Stimulated activated CD4-positive, alpha-beta T cell treated with anti-CD3 and anti-CD28 coated beads, Interleukin-1b, Interleukin-23, amount 100 ng/mL, for 1 hour (primary cell): ENCODE measurements around the gene OAF.

Source experiments
- DNase-seq, 2 donors: peaks; one replicate each; pipeline ENCODE4 v3.0.0-alpha.2; 2020; ENCODE audit warnings: low read depth in 2 of 2

The OAF gene

DNA sequence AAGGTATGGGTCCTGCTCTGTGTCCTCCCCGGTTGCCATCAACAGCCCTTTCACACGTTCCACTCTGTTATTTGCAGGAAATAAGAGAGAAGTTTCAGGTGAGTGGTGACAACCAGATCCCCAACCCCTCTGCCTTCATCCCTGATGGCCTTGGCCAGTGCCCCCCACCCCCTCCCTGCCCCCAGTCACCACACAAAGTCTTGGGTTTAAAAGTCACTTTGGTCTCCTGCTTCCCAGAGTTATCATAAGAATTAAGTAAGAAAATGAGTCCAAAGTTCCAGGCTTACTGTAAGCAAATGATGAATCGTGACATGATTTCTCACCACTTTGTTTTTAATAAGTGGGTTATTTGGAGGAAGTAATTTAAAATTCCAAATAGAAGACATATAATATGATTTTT, 9.2 kb upstream of the OAF start:
- DNase-seq = no peak

DNA sequence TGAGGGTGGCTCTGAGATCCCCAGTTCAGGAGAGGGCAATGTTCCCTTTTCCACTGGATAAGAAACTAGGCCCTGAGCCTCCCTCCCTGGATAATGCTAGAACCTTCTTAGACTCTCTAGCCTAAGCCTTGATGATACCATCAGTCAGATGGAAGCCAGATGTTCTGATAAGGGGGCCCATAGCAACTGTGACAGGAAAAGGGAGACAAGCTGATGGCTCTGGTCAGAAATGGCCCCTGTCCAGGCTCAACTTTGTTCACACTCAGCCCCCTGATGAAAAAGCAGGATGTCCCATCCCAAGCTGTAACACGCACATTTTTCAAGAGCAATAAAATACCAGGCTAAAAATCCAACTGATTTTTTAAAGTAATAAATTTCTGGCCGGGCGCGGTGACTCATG, 7.2 kb upstream of the OAF start:
- no peak for DNase-seq

DNA sequence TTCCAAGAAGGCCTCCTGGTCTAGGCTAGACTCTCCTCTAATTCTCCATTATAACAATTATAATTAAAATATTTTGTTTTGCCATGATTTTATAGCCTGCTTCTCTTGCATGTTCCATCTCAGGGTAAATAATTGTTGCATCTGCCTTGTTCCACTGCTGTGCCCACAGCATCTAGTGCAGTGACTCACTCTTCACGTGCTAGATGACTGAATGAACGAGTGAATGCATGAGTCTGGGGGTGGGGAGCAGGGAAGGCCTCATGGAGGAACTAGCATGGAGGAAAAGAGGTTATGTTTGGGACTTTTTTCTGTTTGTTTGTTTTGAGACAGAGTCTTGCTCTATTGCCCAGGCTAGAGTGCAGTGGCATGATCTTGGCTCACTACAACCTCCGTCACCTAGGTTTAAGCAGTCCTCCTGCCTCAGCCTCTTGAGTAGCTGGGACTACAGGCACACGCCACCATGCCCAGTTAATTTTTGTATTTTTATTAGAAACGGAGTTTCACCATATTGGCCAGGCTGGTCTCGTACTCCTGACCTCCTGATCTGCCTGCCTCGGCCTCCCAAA, 5.2 kb upstream of the OAF start:
- no peak for DNase-seq

DNA sequence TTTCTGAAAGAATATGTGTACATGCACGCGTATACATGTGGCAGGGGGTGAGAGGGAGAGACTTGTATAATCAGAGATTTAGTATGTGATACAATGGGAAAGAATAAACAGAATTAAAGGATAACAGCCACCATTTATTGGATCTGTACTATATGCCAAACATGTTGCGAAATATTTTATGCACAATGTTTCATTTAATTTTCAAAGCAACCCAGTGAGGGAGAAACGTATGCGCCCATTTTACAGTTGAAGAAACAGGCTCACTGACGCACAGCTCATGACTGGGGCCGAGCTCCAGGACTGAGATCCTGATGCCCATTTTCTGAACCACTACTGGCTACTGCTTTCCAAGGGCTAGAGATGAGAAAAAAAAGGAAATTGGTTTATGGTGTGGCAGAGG, 3.3 kb upstream of the OAF start:
- DNase-seq = no peak

DNA sequence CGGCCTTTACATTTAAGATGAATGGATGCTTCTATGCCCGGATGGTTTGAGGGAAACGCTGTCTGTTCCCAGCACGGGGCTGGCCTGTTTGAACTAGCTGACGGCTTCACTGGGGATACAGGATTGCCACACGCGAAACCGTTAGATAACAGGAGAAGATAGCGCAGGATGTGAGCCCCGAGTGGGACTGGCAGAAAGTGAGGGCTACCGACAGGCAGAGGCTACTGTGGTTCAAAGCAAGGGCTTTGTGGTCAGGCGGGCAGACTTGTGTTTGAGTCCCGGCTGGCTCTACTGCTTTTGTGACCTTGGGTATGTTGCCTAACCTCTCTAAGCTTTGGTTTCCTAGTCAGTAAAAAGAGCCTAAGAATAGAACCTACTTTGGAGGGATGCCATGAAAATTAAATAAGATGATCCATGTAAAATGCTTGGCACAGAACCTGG, 2.8 kb upstream of the OAF start:
- no peak for DNase-seq

DNA sequence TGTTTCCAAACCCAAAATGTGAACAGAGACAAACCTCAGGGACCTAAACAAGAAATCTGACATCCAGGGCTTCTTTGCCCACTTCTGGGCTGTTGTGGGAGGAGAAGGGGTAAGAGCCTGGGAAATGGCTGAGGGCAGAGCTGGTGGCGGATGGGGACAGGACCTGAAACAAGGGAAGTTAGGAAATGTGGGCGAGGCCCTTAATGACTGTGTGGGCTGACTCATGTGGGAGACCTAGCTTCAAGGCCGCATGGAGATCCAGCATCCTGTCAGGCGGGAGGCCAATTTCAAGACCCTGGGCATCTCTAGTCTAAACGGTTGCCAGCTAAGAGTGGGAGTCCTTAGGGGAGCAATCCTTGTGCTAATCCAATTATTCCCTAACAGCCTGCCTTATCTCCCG, 2.1 kb upstream of the OAF start:
- no peak for DNase-seq

DNA sequence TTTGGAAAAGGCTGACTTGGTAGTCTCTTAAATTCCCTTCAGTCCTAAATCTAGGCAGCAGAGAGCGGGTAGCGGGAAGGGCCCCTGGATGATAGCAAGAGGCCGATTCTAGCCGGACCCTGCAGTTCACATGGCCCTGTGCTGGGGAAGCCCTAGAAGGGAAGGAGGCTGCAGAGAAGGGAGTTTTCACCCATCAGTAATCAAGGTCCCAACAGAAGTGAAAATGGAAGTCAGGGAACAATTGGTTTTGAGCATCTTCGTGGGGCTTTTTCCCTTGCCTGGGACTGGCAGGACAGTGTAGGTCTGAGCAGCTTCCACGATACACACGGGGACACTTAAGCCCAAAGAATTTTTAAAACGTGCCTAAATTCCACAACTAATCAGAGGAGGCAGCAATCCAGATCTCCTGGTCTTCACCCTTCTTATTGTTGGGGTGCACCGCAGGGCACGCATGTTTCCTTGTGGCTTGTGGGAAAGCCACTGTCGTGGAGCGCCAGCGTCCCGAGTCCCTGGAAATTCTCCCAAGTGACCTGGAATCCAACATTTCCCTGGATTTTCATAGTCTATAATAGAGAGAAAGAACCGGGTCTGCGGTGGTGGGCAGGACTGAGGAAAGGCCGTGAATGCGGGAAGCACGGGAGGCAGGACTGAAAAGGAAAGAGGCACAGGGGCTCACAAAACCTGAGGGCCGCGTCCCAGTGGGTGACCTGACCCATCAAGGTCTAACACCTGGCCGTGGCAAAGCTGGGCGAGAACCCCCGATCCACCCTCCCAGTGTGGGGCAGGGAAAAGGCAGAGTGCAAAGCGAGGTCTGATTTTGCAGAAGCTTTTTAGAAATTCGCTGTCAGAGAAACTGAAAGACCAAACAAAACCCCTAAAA, 846 bp upstream of the OAF start:
- no peak for DNase-seq

DNA sequence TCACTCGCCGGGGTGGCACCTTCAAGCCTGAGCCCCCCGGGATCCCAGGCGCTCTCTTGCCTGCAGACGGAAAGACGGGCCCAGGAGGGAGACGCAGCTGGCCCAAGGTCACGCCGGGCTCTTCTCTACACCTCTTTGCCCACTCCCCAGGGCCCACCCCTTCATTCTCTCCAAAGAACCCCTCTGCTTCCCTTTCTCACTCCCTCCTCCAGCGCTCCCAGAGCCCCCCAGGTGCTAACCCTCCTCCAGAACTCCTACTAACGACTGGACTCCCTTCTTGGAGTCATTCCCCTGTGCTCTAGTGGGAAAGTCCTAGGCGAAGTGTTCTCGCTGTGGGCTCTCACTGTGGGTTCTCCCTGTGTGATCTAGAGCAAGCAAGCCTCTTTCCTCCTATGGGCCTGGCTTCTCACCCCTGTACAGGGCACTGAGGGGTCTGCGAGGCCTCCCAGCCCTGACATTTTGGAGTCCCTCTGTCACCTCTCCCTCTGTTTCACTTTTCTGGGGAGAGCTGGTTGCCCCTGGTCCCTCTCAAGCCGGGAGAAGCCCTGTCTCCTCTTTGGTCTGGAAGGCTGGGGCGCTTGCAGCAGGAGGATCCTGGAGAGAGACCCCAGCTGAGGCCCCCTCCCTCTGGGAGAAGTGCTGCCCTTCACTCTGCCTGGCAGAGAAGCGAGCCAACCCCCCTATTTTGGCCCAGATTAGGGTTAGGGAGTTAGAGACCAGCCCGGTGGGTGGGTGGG, 858 bp downstream of the OAF start:
- DNase-seq = no peak

DNA sequence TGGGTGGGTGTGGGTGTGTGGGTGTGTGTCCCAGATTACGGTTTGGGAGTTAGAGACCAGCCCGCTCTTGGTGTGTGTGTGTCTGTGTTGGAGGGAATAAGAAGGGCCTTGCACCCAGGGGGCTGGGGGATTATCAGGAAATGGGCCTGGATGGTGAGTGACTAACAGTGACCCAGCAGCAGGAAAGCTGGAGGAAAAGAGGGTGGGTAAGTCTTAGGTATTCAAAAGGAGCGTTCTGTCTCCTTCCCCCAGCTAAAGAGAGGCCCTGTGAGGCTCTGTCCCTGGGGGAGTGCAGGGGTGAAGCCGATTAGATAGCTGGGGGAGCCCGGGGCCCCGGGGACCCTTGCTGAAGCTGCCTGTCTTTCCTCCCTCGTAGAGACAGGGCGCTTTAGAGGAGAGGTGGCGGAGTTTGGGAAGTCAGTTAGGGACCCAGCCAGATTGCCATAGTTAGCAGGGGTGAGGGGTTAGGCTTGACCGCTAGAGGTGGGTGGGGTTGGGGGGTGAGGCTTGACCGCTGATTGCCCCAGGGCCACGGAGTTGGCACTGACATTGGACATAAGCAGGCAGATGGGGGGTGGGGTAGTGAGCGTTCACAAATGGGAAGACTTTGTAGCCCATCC, 1.5 kb downstream of the OAF start:
- no peak for DNase-seq

DNA sequence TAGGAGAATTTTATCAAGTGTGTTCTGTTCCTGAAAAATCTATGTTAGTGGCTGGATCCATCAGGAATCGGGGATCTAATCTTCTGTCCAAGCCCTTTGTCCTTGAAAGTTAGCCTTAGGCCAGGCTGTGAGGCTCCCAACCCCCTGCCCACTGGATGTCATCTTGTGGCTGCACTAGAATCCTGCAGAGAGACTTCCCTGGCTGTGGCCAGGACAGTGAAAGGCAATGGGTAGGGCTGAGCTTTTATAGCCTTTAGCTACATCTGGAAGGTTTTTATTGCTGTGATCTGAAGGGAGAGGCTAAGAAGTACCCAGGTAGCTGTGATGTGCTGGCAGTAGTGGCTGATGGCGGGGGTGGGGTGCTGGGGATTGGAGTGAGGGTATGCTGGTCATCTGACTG, 2.1 kb downstream of the OAF start:
- DNase-seq = no peak

DNA sequence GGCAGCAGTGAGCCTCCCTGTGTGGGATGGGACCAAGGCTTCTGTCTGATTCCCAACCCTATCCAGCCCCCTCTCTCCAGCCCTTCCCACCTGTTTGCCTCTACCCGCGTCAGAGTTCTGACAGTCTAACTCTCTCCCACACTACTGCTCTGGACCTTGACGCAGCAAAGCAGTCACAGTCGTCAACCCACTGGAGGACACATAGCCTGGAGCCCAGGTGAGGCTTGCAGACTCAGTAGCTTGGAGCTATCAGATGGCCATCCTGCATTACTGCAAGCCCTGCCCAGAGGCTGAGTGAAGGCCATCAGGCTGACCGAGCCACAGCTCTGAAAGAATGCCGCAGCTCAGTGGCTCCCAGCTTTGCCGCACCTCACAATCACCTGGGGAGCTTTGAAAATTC, 3.7 kb downstream of the OAF start:
- DNase-seq = no peak

DNA sequence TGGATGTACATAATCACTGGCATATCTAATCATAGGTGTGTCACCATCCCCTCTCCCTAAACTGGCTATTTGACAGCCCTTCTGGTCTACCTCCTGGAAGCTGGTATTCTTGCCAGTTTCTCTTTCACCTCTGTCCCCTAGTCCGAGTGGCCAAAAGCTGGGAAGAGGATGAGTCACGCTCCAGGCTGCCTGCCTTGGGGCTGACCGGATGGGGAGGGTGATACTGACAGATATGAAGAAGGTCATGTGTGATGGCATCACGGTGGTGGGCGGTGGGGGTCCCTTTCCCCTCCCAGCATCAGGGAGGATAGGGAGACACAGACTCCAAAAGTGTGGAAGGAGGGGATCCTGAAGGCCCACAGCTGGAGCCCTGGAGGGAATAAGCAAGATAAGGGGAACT, 4.8 kb downstream of the OAF start:
- DNase-seq = no peak

DNA sequence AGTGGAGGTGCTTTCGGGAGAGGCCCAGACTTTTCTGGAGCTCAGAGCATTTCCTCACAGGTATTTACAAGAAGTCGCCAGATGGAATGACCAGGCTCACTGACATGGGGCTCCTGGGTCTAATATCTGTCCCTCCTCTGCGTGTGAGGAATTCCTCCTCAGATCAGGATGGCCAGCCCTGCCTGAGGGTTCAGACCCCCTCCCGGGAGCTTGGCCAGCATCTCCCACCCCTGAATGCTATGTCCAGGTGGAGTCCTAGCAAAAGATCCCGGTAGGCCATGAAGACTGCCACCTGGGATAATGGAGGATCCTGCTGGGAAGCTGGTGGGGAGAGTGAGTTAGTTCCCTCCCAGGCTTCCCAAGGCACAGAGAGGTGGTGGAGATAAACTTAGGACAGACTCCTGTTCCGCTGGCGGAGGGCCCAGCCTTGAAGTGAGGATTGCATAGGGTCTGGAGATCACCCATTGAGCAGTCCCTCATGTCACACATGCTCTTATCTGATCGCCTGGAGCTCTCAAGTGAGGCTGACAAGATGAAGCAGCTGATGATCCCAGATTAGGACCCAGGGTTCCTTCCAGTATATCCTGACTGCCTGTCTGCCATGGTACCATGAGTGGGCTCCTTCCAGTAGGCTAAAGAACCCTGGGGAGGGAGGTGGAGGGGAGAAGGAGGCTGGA, 5.7 kb downstream of the OAF start:
- no peak for DNase-seq

DNA sequence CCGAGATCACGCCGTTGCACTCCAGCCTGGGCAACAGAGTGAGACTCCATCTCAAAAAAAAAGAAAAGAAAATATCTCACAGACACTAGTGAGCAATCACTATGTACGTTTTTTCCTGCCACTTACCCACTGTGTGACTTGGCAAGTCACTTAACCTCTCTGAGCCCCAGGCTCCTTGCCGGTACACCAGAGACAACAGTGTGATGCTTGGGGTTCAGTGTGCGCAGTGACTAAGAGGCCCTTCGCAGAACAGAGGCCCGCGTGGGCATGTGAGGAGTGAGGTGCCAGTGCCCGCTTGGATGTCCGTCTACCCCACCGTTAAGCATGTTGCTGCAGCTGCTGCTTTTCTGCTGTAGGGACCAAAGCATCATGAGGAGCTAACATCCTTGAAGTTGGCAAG, 6.7 kb downstream of the OAF start:
- no peak for DNase-seq

DNA sequence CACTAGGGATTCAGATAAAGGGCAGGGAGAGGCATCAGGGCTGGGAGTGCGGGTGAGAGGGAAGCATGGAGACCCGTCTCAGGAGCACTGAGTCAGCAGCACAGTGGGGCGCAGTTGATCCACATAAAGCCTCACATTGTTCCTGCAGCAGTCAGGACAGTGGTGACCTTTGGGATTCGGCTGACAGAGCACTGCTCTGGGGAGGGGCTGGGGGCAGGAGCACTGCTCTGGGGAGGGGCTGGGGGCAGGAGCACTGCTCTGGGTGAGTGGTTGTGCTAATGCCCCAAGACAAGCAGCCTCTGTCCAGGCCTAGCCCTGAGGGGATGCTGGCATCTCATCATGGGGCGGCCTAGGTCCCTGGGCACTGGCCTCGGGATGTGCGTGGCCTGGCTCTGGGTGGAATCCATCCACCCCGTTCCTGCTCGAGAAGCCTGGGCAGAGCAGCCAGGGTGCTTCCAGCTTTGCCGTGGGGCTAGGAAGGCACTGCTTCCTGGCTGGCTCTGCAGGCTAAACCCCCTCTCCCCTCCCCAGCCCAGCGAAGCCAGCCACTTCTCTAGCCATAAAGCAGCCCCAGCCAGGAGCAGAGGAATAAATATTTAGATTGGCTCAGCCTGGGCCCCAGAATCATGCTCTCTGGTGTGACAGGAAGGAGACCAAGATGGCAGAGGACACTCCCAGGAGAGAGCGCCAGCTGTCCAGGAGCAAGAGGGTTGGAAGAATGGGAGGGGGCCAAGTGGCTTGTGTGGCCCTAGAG, 7.3 kb downstream of the OAF start:
- no peak for DNase-seq

DNA sequence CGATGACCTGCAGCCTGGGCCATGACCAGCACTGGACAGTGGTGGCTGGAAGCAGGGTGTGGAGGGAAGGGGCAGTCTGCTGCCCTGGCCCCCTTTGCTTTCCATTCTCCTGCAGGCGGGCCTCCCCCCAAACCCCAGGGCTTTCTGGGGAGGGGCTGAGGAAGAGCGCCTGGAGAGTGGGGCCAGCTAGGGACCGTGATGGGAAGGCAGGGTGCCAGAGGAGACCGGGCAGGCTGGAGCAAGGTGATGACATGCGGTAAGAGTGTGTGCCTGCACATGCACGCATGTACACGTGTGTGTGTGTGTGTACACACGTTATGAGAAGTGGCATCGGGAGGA, 7.8 kb downstream of the OAF start:
- no peak for DNase-seq

DNA sequence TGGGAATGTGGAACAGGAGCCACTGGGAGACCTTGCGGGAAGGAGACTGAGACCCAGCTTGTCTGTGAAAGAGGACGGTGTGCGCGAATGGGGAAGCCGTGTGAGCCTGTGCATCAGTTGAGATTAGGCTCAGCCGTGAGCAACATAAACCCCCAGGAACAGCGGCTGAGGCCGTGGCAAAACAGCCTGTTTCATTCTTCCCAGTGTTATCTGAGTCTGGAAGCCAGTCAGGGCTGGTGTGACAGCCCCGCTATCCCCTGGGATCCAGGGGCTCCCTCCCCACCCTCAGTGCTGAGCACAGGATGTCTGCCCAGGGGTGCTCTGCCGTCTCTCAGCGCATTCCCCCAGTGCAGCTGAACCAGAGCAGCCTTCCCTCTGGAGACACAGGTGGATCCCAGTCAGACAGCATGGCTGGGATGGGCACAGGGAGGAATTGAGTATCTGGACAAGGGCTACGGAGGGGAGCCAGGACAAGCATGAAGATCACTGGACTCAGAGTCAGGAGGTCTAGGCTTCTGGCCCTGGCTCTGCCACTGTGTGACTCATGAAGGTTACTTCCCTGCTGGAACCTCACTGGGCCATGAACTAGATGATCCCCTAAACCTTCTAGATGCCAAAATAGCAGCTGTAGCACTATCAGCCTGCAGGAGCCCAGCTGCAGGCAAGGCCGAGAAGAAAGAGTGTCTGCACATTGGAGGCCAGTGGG, 8.6 kb downstream of the OAF start:
- no peak for DNase-seq

DNA sequence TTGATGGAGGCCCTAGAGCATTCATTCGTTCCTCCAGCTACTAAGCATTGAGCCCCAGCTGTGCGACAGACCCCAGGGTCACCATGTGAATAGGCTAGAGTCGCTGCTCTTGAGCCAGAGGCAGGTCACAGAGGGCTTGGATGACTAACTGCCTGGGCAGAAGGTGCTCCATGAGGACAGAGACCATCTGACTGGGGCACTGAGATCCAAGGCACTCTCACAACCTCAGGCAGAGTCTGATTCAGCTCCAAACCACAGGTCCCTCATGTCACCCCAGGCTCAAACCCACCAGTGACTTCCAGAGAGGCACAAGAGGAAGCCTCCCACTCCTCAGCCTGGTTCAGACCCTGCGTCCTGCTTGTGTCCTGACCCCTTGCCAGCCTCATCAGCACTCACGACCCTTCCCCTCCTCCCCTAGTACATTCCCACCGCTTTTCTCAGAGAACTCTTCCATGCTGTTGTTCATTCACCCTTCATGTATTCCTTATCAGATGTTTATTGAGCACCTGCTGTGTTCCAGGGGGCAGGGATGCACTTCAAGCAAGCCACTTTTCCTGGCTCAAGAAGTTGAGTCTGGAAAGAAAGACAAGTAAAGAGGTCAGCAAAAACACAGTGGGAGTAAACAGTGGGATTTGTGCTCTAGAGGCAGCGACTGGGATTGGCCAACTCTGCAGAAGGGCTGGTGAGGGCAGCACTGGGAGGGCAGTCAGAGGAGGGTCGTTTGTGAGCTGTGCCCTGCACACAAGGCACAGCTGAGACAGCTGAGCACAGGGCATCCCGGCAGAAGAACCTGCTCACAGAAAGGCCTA, 9.3 kb downstream of the OAF start:
- no peak for DNase-seq

DNA sequence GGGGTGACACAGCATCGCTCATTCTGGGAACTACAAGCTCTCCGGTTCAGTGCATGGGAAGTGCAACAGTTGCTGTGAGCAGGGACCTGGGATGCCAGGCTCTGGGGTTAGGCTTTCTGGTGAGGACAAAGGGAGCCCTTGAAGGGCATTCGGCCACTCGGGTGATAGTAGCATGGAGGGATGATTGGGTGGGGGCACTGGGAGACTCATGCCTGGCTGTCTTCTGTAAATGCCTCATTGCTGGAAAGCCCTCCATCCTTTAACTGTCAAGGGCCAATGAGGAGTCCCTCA, 9.9 kb downstream of the OAF start:
- no peak for DNase-seq

DNA sequence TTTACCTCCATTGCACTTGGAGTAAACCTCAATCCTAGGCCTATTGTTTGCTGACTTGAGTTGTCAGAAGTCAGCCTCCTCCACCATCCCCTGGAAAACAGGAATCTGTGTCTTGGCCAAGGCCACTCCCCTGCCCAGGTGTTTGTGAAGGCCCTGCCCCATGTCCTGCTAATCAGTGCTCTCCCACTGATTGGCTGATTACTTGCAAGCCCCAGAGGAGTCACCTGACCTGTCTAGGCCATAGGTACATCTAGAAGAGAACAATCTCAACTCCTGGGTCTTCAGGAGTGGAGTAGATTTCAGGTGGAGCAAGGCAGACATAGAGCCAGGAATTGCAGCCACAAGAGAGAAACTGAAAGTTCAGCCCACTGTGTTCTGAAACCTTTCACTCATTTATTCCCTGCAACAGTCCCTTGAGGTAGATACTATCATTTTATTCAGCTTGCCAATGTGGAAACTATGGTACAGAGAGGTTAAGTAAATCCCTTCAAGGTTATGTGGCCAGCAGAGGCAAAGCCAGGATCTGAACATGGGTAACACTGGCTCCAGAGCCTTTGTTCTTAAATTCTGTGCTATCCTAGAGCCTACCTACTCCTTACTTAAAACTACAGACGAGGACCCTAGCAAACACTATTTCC, 10.4 kb downstream of the OAF start:
- DNase-seq = no peak
